HEK293 (cell line): ENCODE measurements around the gene IL4R.

ENCODE experiments used
- CTCF ChIA-PET: fragments of 350-600 bp; formaldehyde crosslinking; extraction: SDS; loops from one replicate; lab custom pipeline; 2021; ENCODE audit warnings: antibody characterized with exemption; lab: Yijun Ruan, JAX
- POLR2A ChIA-PET: fragments of 300-600 bp; formaldehyde crosslinking; extraction: SDS; loops from one replicate; lab custom pipeline; 2020; ENCODE audit warnings: antibody characterized with exemption, inconsistent platforms; lab: Yijun Ruan, JAX
- H3K27ac ChIP-seq: fragments of 200-500 bp; sonication (Bioruptor generic); 2 replicates; pipeline ENCODE4 v1.5.1; 2014; ENCODE audit warnings: low read depth, low read length, control low read depth, inconsistent platforms; ENCODE audit errors: extremely low read depth
- H3K36me3 ChIP-seq, 2 experiments: fragments of 200-500 bp in 1 of 2; sonication (Bioruptor generic) in 1 of 2; 1 replicate in 1 of 2; 2 replicates in 1 of 2; pipeline ENCODE4 v1.5.1; 2014 to 2017; ENCODE audit warnings: inconsistent platforms in 2 of 2, low read length in 2 of 2; ENCODE audit not compliant: control insufficient read depth in 2 of 2, insufficient read depth in 1 of 2
- H3K4me1 ChIP-seq: fragments of 200-500 bp; sonication (Bioruptor generic); 2 replicates; pipeline ENCODE4 v1.5.1; 2014; ENCODE audit warnings: mild to moderate bottlenecking, low read length, inconsistent platforms; ENCODE audit not compliant: control insufficient read depth, insufficient read depth
- H3K4me3 ChIP-seq: 2 replicates; pipeline ENCODE4 v1.5.1; 2011; ENCODE audit warnings: low read depth, mild to moderate bottlenecking, control low read depth, low read length, moderate library complexity
- H3K9me3 ChIP-seq: fragments of 200-500 bp; sonication (Bioruptor generic); 2 replicates; pipeline ENCODE4 v1.5.1; 2014; ENCODE audit warnings: low read depth, low read length, inconsistent platforms; ENCODE audit not compliant: control insufficient read depth, insufficient read depth
- BCL11A ChIP-seq: fragments of 450-650 bp; formaldehyde crosslinking; IDR thresholded peaks from 2 replicates; pipeline ENCODE4 v1.5.1; 2016; ENCODE audit warnings: low read depth, missing biosample characterization, missing genetic modification characterization
- GLI2 ChIP-seq: fragments of 450-650 bp; formaldehyde crosslinking; IDR thresholded peaks from 2 replicates; pipeline ENCODE4; 2017; ENCODE audit warnings: missing biosample characterization, missing genetic modification characterization, low read depth, borderline replicate concordance
- OVOL3 ChIP-seq: fragments of 450-650 bp; formaldehyde crosslinking; IDR thresholded peaks from 2 replicates; pipeline ENCODE4 v1.5.1; 2016; ENCODE audit warnings: missing biosample characterization, missing genetic modification characterization
- RBAK ChIP-seq: fragments of 450-650 bp; formaldehyde crosslinking; IDR thresholded peaks from 2 replicates; pipeline ENCODE4 v1.5.1; 2016; ENCODE audit warnings: missing biosample characterization, missing genetic modification characterization
- SP2 ChIP-seq: fragments of 450-650 bp; formaldehyde crosslinking; IDR thresholded peaks from 2 replicates; pipeline ENCODE4 v1.5.1; 2016; ENCODE audit warnings: missing biosample characterization, missing genetic modification characterization
- TCF7L2 ChIP-seq: IDR thresholded peaks from 2 replicates; pipeline ENCODE4 v1.6.1; 2011; ENCODE audit warnings: low read depth, mild to moderate bottlenecking, inconsistent platforms, low read length, moderate library complexity, borderline replicate concordance
- ZBTB7A ChIP-seq: fragments of 450-650 bp; formaldehyde crosslinking; IDR thresholded peaks from 2 replicates; pipeline ENCODE4 v1.5.1; 2016; ENCODE audit warnings: low read depth, missing biosample characterization, missing genetic modification characterization
- ZNF214 ChIP-seq: fragments of 450-650 bp; formaldehyde crosslinking; IDR thresholded peaks from 2 replicates; pipeline ENCODE4 v1.5.1; 2017; ENCODE audit warnings: missing biosample characterization, mild to moderate bottlenecking, missing genetic modification characterization, borderline replicate concordance
- ZNF341 ChIP-seq: fragments of 450-650 bp; formaldehyde crosslinking; IDR thresholded peaks from 2 replicates; pipeline ENCODE4; 2016; ENCODE audit warnings: low read depth, missing biosample characterization, missing genetic modification characterization
- ZNF426 ChIP-seq: fragments of 450-650 bp; formaldehyde crosslinking; IDR thresholded peaks from 2 replicates; pipeline ENCODE4 v1.5.1; 2017; ENCODE audit warnings: missing biosample characterization, missing genetic modification characterization, mild to moderate bottlenecking, inconsistent platforms, moderate library complexity
- ZNF510 ChIP-seq: fragments of 450-650 bp; formaldehyde crosslinking; IDR thresholded peaks from 2 replicates; pipeline ENCODE4 v1.5.1; 2018; ENCODE audit warnings: mild to moderate bottlenecking, missing genetic modification characterization, missing biosample characterization; ENCODE audit not compliant: insufficient replicate concordance
- ZNF521 ChIP-seq: fragments of 450-650 bp; formaldehyde crosslinking; IDR thresholded peaks from 2 replicates; pipeline ENCODE4 v1.5.1; 2017; ENCODE audit warnings: missing biosample characterization, mild to moderate bottlenecking, missing genetic modification characterization
- ZNF585B ChIP-seq: fragments of 450-650 bp; formaldehyde crosslinking; IDR thresholded peaks from 2 replicates; pipeline ENCODE4 v1.5.1; 2016; ENCODE audit warnings: missing biosample characterization, missing genetic modification characterization
- ZNF658 ChIP-seq: fragments of 450-650 bp; formaldehyde crosslinking; IDR thresholded peaks from 2 replicates; pipeline ENCODE4; 2016; ENCODE audit warnings: missing biosample characterization, missing genetic modification characterization
- ZNF664 ChIP-seq: fragments of 450-650 bp; formaldehyde crosslinking; IDR thresholded peaks from 2 replicates; pipeline ENCODE4 v1.5.1; 2016; ENCODE audit warnings: missing biosample characterization, missing genetic modification characterization
- TF ChIP-seq, protein P1 (sequence below): fragments of 450-650 bp; formaldehyde crosslinking; IDR thresholded peaks from 2 replicates; pipeline ENCODE4 v1.5.1; 2016; ENCODE audit warnings: missing biosample characterization, missing genetic modification characterization
- TF ChIP-seq, protein P2 (sequence below): fragments of 450-650 bp; formaldehyde crosslinking; IDR thresholded peaks from 2 replicates; pipeline ENCODE4 v1.5.1; 2016; ENCODE audit warnings: missing biosample characterization, missing genetic modification characterization, borderline replicate concordance
- TF ChIP-seq, protein P3 (sequence below): fragments of 450-650 bp; formaldehyde crosslinking; IDR thresholded peaks from 2 replicates; pipeline ENCODE4 v1.5.1; 2017; ENCODE audit warnings: missing biosample characterization, missing genetic modification characterization
- TF ChIP-seq, protein P4 (sequence below): fragments of 450-650 bp; formaldehyde crosslinking; IDR thresholded peaks from 2 replicates; pipeline ENCODE4 v1.5.1; 2016; ENCODE audit warnings: missing biosample characterization, missing genetic modification characterization
- TF ChIP-seq, protein P5 (sequence below): fragments of 450-650 bp; formaldehyde crosslinking; IDR thresholded peaks from 2 replicates; pipeline ENCODE4 v1.5.1; 2016; ENCODE audit warnings: missing biosample characterization, missing genetic modification characterization

The IL4R gene

GRCh38 chr16:27381236-27381635 lies 67.5 kb downstream of the IL4R start:
- Histone ChIP-seq H3K27ac (no peak overlapping the region), H3K4me3 (no peak overlapping the region), H3K36me3 (no peaks in the 10 kb centered on the region), H3K9me3 (no peaks in the 10 kb centered on the region)
- POLR2A ChIA-PET: interaction anchor here (0.6 kb wide), 1 partner anchor 84 kb away, joined by 3 read pairs; no protein-coding TSS in a partner anchor
- TF ChIP-seq ZNF585B (tag by site-specific recombination) (no peak), ZNF658 (tag by site-specific recombination) (no peak), ZNF510 (no peak), ZNF664 (tag by site-specific recombination) (no peak), GLI2 (tag by site-specific recombination) (no peak), BCL11A (tag by site-specific recombination) (no peak), ZNF341 (no peak), TCF7L2 (no peak), ZNF521 (no peak)
- TF ChIP-seq, protein P1, sequence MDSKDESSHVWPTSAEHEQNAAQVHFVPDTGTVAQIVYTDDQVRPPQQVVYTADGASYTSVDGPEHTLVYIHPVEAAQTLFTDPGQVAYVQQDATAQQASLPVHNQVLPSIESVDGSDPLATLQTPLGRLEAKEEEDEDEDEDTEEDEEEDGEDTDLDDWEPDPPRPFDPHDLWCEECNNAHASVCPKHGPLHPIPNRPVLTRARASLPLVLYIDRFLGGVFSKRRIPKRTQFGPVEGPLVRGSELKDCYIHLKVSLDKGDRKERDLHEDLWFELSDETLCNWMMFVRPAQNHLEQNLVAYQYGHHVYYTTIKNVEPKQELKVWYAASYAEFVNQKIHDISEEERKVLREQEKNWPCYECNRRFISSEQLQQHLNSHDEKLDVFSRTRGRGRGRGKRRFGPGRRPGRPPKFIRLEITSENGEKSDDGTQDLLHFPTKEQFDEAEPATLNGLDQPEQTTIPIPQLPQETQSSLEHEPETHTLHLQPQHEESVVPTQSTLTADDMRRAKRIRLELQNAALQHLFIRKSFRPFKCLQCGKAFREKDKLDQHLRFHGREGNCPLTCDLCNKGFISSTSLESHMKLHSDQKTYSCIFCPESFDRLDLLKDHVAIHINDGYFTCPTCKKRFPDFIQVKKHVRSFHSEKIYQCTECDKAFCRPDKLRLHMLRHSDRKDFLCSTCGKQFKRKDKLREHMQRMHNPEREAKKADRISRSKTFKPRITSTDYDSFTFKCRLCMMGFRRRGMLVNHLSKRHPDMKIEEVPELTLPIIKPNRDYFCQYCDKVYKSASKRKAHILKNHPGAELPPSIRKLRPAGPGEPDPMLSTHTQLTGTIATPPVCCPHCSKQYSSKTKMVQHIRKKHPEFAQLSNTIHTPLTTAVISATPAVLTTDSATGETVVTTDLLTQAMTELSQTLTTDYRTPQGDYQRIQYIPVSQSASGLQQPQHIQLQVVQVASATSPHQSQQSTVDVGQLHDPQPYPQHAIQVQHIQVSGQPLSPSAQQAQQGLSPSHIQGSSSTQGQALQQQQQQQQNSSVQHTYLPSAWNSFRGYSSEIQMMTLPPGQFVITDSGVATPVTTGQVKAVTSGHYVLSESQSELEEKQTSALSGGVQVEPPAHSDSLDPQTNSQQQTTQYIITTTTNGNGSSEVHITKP (tag by site-specific recombination): no peak
- TF ChIP-seq, protein P2, sequence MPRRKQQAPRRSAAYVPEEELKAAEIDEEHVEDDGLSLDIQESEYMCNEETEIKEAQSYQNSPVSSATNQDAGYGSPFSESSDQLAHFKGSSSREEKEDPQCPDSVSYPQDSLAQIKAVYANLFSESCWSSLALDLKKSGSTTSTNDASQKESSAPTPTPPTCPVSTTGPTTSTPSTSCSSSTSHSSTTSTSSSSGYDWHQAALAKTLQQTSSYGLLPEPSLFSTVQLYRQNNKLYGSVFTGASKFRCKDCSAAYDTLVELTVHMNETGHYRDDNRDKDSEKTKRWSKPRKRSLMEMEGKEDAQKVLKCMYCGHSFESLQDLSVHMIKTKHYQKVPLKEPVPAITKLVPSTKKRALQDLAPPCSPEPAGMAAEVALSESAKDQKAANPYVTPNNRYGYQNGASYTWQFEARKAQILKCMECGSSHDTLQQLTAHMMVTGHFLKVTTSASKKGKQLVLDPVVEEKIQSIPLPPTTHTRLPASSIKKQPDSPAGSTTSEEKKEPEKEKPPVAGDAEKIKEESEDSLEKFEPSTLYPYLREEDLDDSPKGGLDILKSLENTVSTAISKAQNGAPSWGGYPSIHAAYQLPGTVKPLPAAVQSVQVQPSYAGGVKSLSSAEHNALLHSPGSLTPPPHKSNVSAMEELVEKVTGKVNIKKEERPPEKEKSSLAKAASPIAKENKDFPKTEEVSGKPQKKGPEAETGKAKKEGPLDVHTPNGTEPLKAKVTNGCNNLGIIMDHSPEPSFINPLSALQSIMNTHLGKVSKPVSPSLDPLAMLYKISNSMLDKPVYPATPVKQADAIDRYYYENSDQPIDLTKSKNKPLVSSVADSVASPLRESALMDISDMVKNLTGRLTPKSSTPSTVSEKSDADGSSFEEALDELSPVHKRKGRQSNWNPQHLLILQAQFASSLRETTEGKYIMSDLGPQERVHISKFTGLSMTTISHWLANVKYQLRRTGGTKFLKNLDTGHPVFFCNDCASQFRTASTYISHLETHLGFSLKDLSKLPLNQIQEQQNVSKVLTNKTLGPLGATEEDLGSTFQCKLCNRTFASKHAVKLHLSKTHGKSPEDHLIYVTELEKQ (tag by site-specific recombination): no peak
- TF ChIP-seq, protein P3, sequence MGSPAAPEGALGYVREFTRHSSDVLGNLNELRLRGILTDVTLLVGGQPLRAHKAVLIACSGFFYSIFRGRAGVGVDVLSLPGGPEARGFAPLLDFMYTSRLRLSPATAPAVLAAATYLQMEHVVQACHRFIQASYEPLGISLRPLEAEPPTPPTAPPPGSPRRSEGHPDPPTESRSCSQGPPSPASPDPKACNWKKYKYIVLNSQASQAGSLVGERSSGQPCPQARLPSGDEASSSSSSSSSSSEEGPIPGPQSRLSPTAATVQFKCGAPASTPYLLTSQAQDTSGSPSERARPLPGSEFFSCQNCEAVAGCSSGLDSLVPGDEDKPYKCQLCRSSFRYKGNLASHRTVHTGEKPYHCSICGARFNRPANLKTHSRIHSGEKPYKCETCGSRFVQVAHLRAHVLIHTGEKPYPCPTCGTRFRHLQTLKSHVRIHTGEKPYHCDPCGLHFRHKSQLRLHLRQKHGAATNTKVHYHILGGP (tag by site-specific recombination): no peak
- TF ChIP-seq, all 188 proteins: peak for 0
- CTCF ChIA-PET: no interaction called here
- no peaks in the 10 kb centered on the region for H3K4me1 ChIP-seq

DNA sequence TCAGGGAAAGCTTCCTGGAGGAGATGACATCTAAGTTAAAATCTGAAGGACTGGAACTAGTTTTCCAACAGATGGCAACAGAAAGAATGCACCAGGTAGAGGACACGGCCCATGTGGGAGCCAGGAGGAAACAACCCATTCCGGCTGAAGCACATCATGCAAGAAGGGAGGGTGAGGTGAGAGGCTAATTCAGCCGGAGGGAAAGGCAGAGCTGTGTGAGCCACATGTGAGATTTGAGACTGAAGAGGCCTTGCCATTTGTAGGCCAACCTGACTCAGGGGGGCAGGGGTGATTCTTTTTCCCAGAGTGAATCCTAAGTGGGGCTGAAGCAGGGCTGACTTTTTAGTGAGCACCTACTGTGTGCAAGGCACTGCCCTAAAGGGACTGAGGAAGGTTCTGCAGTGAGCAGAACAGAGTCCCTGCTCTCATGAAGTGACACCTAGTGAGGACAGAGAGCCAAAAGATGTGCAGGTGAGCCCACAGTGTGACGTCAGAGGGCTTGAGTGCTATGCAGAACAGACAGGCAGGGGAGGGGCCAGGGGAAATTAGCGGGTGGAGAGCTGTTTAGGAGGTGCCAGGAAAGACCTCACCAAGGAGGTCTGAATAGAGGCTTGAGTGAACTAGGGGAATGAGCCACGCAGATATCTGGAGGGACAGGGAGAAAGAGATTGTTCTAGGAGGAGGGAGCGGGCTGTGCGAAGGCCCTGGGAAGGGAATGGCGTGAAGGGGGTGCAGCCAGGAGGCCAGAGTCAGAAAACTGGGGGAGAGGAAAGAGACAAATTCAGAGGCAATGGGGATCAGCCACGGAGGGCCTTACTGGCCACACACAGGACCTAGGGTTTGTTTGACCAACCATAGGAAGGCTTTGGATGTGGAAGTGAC lies 68.4 kb downstream of the IL4R start:
- ChIA-PET CTCF (interaction anchor here (0.6 kb wide), 2 partner anchors 40 to 229 kb away, joined by 3 to 6 read pairs; no protein-coding TSS in a partner anchor), POLR2A (no interaction called here)
- no peaks in the 10 kb centered on the region for H3K36me3 ChIP-seq
- no peaks in the 10 kb centered on the region for H3K9me3 ChIP-seq
- no peak overlapping the region for H3K4me3 ChIP-seq
- H3K27ac ChIP-seq: no peak overlapping the region
- no peaks in the 10 kb centered on the region for H3K4me1 ChIP-seq
- TF ChIP-seq, protein P4, sequence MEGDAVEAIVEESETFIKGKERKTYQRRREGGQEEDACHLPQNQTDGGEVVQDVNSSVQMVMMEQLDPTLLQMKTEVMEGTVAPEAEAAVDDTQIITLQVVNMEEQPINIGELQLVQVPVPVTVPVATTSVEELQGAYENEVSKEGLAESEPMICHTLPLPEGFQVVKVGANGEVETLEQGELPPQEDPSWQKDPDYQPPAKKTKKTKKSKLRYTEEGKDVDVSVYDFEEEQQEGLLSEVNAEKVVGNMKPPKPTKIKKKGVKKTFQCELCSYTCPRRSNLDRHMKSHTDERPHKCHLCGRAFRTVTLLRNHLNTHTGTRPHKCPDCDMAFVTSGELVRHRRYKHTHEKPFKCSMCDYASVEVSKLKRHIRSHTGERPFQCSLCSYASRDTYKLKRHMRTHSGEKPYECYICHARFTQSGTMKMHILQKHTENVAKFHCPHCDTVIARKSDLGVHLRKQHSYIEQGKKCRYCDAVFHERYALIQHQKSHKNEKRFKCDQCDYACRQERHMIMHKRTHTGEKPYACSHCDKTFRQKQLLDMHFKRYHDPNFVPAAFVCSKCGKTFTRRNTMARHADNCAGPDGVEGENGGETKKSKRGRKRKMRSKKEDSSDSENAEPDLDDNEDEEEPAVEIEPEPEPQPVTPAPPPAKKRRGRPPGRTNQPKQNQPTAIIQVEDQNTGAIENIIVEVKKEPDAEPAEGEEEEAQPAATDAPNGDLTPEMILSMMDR (tag by site-specific recombination): no peak
- TF ChIP-seq SP2 (tag by site-specific recombination) (no peak), ZBTB7A (tag by site-specific recombination) (no peak), ZNF426 (tag by site-specific recombination) (no peak), RBAK (no peak), ZNF521 (no peak), OVOL3 (tag by site-specific recombination) (no peak), ZNF214 (tag by site-specific recombination) (no peak)
- TF ChIP-seq, protein P5, sequence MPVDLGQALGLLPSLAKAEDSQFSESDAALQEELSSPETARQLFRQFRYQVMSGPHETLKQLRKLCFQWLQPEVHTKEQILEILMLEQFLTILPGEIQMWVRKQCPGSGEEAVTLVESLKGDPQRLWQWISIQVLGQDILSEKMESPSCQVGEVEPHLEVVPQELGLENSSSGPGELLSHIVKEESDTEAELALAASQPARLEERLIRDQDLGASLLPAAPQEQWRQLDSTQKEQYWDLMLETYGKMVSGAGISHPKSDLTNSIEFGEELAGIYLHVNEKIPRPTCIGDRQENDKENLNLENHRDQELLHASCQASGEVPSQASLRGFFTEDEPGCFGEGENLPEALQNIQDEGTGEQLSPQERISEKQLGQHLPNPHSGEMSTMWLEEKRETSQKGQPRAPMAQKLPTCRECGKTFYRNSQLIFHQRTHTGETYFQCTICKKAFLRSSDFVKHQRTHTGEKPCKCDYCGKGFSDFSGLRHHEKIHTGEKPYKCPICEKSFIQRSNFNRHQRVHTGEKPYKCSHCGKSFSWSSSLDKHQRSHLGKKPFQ (tag by site-specific recombination): no peak
